GM12878 (cell line): ENCODE measurements around the gene UNC13A. TPM values are rescaled to one million over a fixed set of nuclear protein-coding genes. Genes with fewer than 3 reads are reported as not detected.

Experiments used
- ATAC-seq: fragments of 200-7000 bp; cut with Tn5 transposase; 3 replicates; pipeline ENCODE4 v1.9.1; 2020; ENCODE audit warnings: mild to moderate bottlenecking, moderate library complexity
- BruUV-seq: library from RNA; stranded (reverse); fragments of 400-500 nt; replicated peaks from 2 replicates; lab custom pipeline; 2021; lab: Mats Ljungman, UMichigan
- CTCF ChIA-PET: fragments of 300-600 bp; sonication (Branson Sonifier 250); formaldehyde crosslinking; extraction: SDS; loops from one replicate; lab custom pipeline; 2021; ENCODE audit warnings: inconsistent platforms; lab: Yijun Ruan, JAX
- POLR2A ChIA-PET: fragments of 350-600 bp; formaldehyde crosslinking; extraction: SDS; loops from one replicate; lab custom pipeline; 2021; ENCODE audit warnings: inconsistent platforms; lab: Charles Lee
- RAD21 ChIA-PET: fragments of 300-600 bp; sonication (Branson Sonifier 250); formaldehyde crosslinking; loops from one replicate; lab custom pipeline; 2023; ENCODE audit warnings: antibody characterized with exemption; ENCODE audit not compliant: unreplicated experiment; lab: Charles Lee
- SMC1A ChIA-PET: fragments of 300-600 bp; sonication (Branson Sonifier 250); formaldehyde crosslinking; loops from one replicate; lab custom pipeline; 2023; ENCODE audit not compliant: unreplicated experiment, uncharacterized antibody; lab: Charles Lee
- DNase-seq: peaks from one replicate; pipeline ENCODE4 v3.0.0-alpha.2; 2011; ENCODE audit warnings: low read depth, low spot score
- FAIRE-seq: peaks from 3 replicates; lab custom pipeline; 2011; peaks lifted over from hg19 to GRCh38; lab: Jason Lieb, UNC
- H2AFZ ChIP-seq: 2 replicates; pipeline ENCODE4 v1.6.0; 2011; ENCODE audit warnings: low read depth, low read length, control low read depth; ENCODE audit not compliant: control insufficient read depth
- H3K27ac ChIP-seq: 2 replicates; pipeline ENCODE4 v1.5.1; 2011; ENCODE audit warnings: control low read depth; ENCODE audit not compliant: control insufficient read depth, insufficient read depth
- H3K27me3 ChIP-seq, 2 experiments: replicated peaks in 1 of 2; 2 replicates each; pipeline versions ENCODE4 v1.6.0 to v1.6.1; 2011; ENCODE audit warnings: low read length in 1 of 2; ENCODE audit not compliant: control insufficient read depth in 2 of 2, insufficient read depth in 2 of 2
- H3K36me3 ChIP-seq, 2 experiments: 2 replicates each; pipeline ENCODE4 v1.5.1; 2011; ENCODE audit warnings: low read length in 1 of 2; ENCODE audit not compliant: control insufficient read depth in 2 of 2, insufficient read depth in 2 of 2
- H3K4me1 ChIP-seq: 2 replicates; pipeline ENCODE4 v1.6.1; 2011; ENCODE audit warnings: mild to moderate bottlenecking, low read length, moderate library complexity, mixed read lengths; ENCODE audit not compliant: control insufficient read depth, insufficient read depth
- H3K4me2 ChIP-seq: 2 replicates; pipeline ENCODE4 v1.6.0; 2011; ENCODE audit warnings: control low read depth; ENCODE audit not compliant: control insufficient read depth, insufficient read depth
- H3K4me3 ChIP-seq: fragments of 200-600 bp; sonication (generic); 2 replicates; pipeline ENCODE4 v1.5.1; 2016
- H3K79me2 ChIP-seq: 2 replicates; pipeline ENCODE4 v1.6.0; 2011; ENCODE audit warnings: low read length; ENCODE audit not compliant: control insufficient read depth, insufficient read depth
- H3K9ac ChIP-seq: 2 replicates; pipeline ENCODE4 v1.8.0; 2011; ENCODE audit warnings: low read length, control low read depth, mixed read lengths; ENCODE audit not compliant: control insufficient read depth, insufficient read depth
- H3K9me3 ChIP-seq: replicated peaks from 3 replicates; pipeline ENCODE4 v1.5.1; 2011; ENCODE audit warnings: mild to moderate bottlenecking, low read length; ENCODE audit not compliant: control insufficient read depth, insufficient read depth
- H4K20me1 ChIP-seq: 2 replicates; pipeline ENCODE4 v1.6.0; 2011; ENCODE audit not compliant: control insufficient read depth, insufficient read depth
- ASH2L ChIP-seq: fragments of 300-600, 200-600 bp; sonication (generic); IDR thresholded peaks from 2 replicates; pipeline ENCODE4 v1.6.1; 2017; ENCODE audit warnings: low read depth, mild to moderate bottlenecking, borderline replicate concordance
- ATF2 ChIP-seq: IDR thresholded peaks from 2 replicates; pipeline ENCODE4 v1.6.1; 2012; ENCODE audit warnings: low read length, inconsistent platforms
- BACH1 ChIP-seq: fragments of 450-650 bp; IDR thresholded peaks from 2 replicates; pipeline ENCODE4 v1.6.1; 2017; ENCODE audit warnings: mild to moderate bottlenecking, borderline replicate concordance
- CREM ChIP-seq: IDR thresholded peaks from 2 replicates; pipeline ENCODE4 v1.6.1; 2014; ENCODE audit warnings: antibody characterized with exemption, low read depth
- NRF1 ChIP-seq: conservative IDR thresholded peaks from 2 replicates; pipeline ENCODE4 v1.6.1; 2011; ENCODE audit warnings: mild to moderate bottlenecking, low read depth, low read length, improper control_type of control experiment
- SREBF2 ChIP-seq: IDR thresholded peaks from 2 replicates; pipeline ENCODE4 v1.6.1; 2012; ENCODE audit warnings: mild to moderate bottlenecking, low read length
- TBL1XR1 ChIP-seq: IDR thresholded peaks from 2 replicates; pipeline ENCODE4 v1.6.1; 2012; ENCODE audit warnings: low read depth, low read length, improper control_type of control experiment
- WGBS: methylation state at CpG from one replicate; pipeline ENCODE4 v1.1.6; 2016; ENCODE audit warnings: low lambda C conversion rate; ENCODE audit not compliant: insufficient replicate concordance, insufficient coverage; ENCODE audit errors: missing lambda C conversion rate; 5-methylcytosine and 5-hydroxymethylcytosine counted together
- in situ Hi-C: fragments of 300-500 bp; cut with MboI; formaldehyde crosslinking; loops from 9 replicates; pipeline ENCODE4 v1.14.3; 2018; ENCODE audit warnings: mixed read lengths
- intact Hi-C: fragments of 100-400 bp; cut with micrococcal nuclease; formaldehyde crosslinking; loops from one replicate; pipeline ENCODE4 v1.14.2; 2022; ENCODE audit not compliant: unreplicated experiment
- polyA plus RNA-seq, 11 experiments: library from polyadenylated mRNA; depleted of rRNA in 4 of 11; unstranded in 6 of 11; stranded (reverse) in 5 of 11; fragments of >200 nt; fragmentation: Nextera tagmentation in 4 of 11; fragmentation: Illumina TruSeq in 1 of 11; extraction: Ambion mirVana in 4 of 11; extraction: Trizol in 1 of 11; gene quantifications; 1 replicate in 1 of 11; 2 replicates in 10 of 11; pipeline versions ENCODE4 v1.2.1 to v1.2.3, GENCODE V29; 2011 to 2016; ENCODE audit warnings: inconsistent platforms in 2 of 11, missing spikeins in 2 of 11, low read depth in 1 of 11
- total RNA-seq, 4 experiments: library from RNA; depleted of rRNA in 3 of 4; stranded (reverse); fragments of >200 nt in 3 of 4; fragmentation: Illumina TruSeq in 1 of 4; extraction: Trizol in 1 of 4; gene quantifications; 2 replicates each; pipeline versions ENCODE4 v1.2.1 to v1.2.3, GENCODE V29; 2013 to 2021
- TF ChIP-seq, protein P1 (sequence below): fragments of 450-650 bp; IDR thresholded peaks from 2 replicates; pipeline ENCODE4 v1.6.1; 2016; ENCODE audit warnings: mild to moderate bottlenecking

UNC13A gene
- total and polyA plus RNA-seq, 10 of the 15 experiments (the other 5 are each of a cell fraction or from before 2014, with no cell fraction given) = under 0.01 to 0.23 (median 0.13) TPM; not detected in 1

- no TSS peak for BruUV-seq
- WGBS = 65% methylated on average over 2 of the region's 2 CpGs
- ChIA-PET SMC1A (no interaction called here), RAD21 (no interaction called here), CTCF (no interaction called here), POLR2A (no interaction called here)
- H3K4me1 ChIP-seq = no peaks in the 10 kb centered on the region
- intact Hi-C loops (no loop called here), in situ Hi-C loops (no loop called here)
- no peak for DNase-seq
- no peak overlapping the region for H2AFZ ChIP-seq
- no peaks in the 10 kb centered on the region for H3K27me3 ChIP-seq
- no peaks in the 10 kb centered on the region for H3K36me3 ChIP-seq
- no peaks in the 10 kb centered on the region for H3K79me2 ChIP-seq
- no peak for ATAC-seq
- no peaks in the 10 kb centered on the region for H4K20me1 ChIP-seq
- FAIRE-seq = no peak
- no peak overlapping the region for H3K4me2 ChIP-seq
- H3K27ac ChIP-seq = no peak overlapping the region
- TF ChIP-seq, protein P1, sequence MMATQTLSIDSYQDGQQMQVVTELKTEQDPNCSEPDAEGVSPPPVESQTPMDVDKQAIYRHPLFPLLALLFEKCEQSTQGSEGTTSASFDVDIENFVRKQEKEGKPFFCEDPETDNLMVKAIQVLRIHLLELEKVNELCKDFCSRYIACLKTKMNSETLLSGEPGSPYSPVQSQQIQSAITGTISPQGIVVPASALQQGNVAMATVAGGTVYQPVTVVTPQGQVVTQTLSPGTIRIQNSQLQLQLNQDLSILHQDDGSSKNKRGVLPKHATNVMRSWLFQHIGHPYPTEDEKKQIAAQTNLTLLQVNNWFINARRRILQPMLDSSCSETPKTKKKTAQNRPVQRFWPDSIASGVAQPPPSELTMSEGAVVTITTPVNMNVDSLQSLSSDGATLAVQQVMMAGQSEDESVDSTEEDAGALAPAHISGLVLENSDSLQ = no peak
- no peak for TF ChIP-seq TBL1XR1
- TF ChIP-seq CREM = no peak
- no peak for TF ChIP-seq SREBF2
- TF ChIP-seq ATF2 = no peak
- no peak for TF ChIP-seq NRF1
- no peak for TF ChIP-seq ASH2L
- no peak for TF ChIP-seq BACH1
- H3K4me3 ChIP-seq = no peak overlapping the region
- H3K9ac ChIP-seq = no peak overlapping the region
- H3K9me3 ChIP-seq = no peaks in the 10 kb centered on the region; the same call in 2 of the 3 replicates
Observed at GRCh38 chr19:17625980-17626379, 62.2 kb downstream of the UNC13A start.
